Endometrium (tissue), 2 donors: ENCODE measurements around the gene ZC3H6.

ENCODE experiments used
- FAIRE-seq: peaks from 2 replicates; lab custom pipeline; 2012; peaks lifted over from hg19 to GRCh38; lab: Jason Lieb, UNC
- donor health status: control.
- donor health status: control.

Gene ZC3H6, protein sequence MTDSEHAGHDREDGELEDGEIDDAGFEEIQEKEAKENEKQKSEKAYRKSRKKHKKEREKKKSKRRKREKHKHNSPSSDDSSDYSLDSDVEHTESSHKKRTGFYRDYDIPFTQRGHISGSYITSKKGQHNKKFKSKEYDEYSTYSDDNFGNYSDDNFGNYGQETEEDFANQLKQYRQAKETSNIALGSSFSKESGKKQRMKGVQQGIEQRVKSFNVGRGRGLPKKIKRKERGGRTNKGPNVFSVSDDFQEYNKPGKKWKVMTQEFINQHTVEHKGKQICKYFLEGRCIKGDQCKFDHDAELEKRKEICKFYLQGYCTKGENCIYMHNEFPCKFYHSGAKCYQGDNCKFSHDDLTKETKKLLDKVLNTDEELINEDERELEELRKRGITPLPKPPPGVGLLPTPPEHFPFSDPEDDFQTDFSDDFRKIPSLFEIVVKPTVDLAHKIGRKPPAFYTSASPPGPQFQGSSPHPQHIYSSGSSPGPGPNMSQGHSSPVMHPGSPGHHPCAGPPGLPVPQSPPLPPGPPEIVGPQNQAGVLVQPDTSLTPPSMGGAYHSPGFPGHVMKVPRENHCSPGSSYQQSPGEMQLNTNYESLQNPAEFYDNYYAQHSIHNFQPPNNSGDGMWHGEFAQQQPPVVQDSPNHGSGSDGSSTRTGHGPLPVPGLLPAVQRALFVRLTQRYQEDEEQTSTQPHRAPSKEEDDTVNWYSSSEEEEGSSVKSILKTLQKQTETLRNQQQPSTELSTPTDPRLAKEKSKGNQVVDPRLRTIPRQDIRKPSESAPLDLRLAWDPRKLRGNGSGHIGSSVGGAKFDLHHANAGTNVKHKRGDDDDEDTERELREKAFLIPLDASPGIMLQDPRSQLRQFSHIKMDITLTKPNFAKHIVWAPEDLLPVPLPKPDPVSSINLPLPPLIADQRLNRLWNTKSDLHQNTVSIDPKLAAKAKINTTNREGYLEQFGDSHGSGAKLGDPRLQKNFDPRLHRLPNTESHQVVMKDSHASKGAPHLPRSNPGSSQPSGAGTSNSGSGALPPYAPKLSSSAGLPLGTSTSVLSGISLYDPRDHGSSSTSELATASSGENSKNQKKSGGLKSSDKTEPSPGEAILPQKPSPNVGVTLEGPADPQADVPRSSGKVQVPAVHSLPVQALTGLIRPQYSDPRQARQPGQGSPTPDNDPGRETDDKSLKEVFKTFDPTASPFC

DNA sequence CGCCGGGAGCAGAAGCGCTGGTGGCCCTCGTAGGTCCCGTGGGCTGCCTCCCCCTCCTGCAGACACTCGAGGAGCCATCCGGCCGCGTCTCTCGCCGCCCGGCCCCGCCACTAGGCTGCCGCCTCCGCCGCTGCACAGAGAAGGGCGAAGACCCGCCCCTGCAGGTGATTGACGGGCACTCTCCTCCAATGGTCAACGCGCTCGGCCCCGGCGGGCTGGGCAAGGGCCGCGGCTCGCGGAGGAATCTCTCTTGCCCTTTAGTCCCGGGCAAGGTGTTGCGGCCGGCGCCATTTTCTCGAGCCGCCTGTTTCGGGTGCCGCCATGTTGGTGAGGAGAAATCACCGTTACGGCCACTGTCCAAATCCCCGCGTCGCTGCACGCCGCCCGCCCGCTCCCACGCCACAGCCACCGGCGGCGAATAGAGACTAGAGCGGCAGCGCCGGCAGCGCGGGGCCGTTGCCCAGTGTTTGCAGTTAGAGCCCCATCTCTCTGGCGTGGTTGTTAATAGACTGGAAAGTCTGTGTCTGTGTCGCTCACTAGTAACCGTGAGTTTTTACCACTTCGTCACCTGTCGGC is at the start of gene ZC3H6:
Gene ZC3H6 (plus strand): TSS at position 287 of the 576 bp plus-strand sequence. CDS start 398 bp downstream, outside the sequence.
- FAIRE-seq, result peak; percentile 87

DNA sequence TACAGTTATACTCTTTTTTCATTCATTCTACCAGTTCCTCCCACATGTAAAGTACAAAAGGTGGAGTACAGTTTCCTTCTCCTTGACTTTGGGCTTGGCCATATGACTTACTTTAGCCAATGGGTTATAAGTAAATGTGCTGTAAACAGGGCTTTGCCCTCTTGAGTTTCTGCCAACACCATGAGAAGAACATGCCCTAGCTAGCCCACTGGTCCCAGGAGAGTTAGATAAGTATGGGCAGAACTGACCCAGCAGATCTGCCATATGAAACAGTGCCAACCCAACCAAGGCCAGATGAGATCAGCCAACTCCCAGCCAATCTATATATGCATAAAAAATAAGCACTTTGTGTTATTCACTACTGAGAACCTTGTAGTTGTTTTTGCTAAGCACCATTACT is 46.0 kb upstream of the ZC3H6 start:
- no peak for FAIRE-seq

DNA sequence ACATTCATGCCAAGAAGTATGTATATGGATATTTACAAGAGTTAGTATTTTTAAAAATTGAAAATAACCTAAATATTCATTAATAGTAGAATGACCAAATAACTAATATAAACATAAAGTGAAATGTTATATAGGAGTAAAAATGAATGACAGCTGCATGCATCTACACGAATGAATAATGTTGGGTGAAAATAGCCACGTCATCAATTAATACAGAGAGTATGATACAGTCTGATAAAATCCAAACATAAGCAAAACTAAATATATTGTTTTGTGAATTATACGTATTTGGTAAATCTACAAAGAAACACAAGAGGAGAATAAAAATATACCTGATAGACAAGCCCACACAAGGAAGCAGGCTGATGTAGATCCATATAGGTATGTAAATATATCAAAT is 45.0 kb upstream of the ZC3H6 start:
- no peak for FAIRE-seq

DNA sequence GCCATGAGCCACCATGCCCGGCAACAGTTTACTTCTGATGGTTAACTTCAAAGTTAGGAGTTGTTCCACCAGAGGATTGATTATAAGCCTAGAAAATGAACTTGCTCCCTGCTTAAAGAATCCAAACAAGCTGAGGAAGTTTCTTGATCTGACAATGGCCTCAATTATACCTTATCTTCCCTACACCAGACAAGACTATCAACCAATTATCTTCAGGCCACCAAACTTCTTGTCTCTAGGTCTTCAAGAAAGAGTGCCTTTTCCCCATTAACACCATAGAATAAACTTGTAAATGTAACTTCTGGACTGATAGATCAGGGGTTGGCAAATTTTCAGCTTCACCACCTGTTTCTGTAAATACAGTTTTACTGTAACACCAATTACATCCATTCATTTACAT is 35.5 kb upstream of the ZC3H6 start:
- FAIRE-seq, result no peak

DNA sequence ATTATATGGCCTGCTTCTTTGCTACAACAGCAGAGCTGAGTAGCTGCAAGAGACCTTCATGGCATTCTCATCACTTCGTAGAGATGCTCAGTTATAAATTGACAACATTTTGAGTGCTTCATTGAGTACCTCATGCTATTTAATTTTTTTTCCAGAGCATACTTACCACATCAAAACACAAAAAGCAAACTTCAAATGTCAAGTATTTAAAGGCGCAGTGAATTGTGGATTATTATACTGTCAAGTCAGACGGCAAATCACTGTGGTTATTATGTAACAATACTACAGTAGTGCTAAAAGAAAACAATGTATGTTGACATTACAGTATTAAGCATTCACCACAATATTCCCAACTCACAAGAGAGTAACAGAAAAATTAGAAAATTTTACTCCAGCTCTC is 33.0 kb upstream of the ZC3H6 start:
- no peak for FAIRE-seq

DNA sequence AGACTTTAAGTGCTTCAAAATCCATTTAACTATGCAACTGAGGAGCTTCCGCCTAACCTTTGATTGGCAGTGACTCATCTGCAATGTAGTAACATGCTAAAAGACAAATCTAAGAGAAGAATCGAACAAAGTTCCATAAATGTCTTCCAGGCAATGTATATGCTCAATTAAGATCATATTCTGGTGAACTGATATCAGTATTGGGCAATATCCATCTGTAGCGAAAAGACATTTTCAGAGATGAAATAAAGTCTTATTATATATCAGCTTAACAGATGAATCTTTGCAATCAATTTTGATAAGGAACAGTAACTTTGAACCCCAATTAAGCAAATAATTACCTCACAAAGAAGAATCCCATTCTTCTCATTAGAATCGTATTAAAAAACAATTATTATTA is 32.2 kb upstream of the ZC3H6 start:
- FAIRE-seq, result no peak

DNA sequence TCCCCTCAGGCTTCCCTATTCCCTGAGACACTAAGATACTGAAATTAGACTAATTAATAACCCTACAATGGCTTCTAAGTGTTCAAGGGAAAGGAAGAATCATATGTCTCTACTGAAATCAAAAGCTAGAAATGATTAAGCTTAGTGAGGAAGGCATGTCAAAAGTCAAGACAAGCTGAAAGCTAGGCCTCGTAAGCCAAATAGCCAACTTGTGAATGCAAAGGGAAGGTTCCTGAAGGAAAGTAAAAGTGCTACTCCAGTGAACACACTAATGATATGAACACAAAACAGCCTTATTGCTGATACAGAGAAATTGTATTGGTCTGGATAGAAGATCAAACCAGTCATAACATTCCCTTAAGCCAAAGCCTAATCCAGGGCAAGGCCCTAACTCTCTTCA is 30.5 kb upstream of the ZC3H6 start:
- FAIRE-seq, result no peak

DNA sequence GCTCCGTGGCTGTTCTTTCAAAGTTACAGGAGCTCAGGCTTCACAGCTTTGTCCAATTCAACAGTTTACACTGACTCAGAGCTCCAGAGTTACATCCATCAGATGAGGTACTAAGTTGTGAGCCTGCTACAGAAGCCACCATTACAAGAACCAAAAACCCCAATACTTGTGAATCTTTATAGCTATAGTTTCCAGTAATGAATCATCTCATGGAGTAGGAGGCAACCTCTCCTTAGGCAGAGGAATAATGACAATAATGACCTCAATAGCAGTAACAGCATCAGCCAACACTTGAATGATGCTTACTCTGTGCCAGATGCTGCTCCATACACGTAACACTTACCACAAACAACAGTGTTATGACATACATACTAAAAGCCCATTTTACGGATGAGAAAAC is 24.1 kb upstream of the ZC3H6 start:
- no peak for FAIRE-seq

DNA sequence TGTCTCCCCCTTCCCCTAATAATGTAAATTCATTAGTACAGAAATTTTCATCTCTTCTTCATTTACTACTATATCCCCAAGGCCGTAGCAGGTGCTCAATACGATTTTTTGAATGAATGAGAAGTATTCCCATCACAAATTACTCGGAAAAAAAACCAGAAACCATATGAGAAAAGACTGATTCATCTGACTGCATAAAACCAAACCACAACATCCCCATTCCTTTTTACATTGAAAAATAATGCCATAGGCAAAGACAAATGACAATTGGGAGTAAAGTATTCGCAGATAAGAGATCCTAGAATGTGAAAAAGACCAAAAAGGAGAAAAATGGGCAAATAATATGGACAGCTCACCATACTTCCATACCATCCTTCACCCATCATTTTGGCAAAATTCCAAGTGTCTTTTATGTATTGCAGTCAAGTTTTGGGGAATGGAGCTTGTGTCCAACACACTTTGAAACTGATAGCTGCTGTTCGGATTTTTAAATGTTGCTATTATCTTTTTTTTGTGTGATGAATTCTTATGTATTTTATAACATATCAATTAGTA is 22.1 kb upstream of the ZC3H6 start:
- no peak for FAIRE-seq

DNA sequence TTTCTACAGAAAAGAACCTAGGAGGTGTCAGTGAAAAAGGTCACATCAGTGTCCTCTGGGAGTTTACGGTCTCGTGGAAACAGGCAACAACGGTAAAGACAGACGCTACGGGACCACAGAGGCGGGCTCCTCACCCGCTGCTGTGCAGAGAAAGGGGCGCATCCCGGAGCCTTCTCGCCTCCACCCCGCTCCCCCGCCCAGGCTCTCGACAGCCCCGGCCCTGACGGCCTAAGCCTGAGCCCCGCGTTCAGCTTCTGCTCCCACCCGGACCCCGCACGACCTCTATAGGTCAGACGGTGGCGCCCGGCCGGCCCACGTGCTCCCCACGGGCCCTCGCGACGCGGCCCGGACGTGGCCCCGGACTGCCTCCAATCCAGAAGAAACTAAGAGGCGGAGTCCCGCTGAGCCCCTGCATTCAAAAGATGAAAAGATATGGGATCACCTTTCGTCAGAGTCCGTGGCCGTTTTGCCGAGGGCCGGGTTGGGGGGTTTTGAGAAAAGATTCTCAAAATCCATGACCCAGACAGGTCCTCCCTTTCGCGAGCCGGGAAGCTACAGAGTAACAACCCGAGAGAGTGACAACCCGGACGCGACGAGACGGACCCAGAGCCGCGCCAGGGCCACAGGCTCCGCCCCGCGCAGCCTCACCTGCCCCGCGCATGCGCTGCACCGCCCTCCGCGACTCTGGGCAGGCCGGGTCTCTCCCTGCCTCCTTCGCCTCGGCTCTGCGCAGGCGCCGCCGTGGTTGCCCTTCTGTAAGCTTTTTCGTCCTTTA is 20.7 kb upstream of the ZC3H6 start, which contains the start of gene ZC3H8:
Gene ZC3H8 (minus strand): TSS at position 577 of the 775 bp plus-strand sequence. CDS start 61 bp downstream, at position 516.
- FAIRE-seq, result no peak

DNA sequence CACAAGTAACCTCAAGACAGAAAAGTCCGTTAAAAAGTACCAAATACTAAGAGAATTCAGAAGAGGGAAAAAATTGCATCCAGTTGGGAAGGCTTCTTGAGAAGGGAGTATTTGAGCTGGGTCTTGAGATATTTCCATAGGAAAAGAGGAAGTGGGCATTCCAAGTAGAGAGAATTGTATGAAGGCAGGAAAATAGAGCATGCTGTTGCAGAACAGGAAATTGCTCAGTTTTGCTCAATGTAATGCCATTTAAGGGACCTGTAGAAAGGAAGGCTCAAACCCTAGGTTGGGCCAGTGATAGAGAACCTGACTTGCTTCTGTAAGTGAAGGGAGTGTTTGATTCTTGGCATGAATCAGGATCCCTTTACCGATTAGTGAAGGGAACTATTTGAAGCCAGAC is 19.5 kb upstream of the ZC3H6 start:
- no peak for FAIRE-seq

DNA sequence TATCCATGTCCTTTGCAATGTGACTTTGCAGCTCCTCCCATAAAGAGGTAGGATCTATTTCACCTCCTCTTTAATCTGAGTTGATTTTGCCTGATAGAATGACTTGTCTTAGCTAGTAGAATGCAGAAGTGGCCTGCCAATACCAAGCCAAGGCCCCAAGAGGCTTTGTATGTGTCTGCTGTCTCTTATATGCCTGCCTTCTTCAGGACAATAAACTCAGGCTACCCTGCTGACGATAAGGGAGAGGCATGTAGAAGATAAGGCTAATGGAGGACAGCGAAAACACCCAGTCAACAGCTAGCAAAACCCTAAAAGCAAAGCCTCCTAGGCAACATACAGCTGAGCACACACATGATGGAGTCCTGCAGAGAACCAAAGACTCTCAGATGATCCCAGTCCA is 18.7 kb upstream of the ZC3H6 start:
- FAIRE-seq, result no peak

DNA sequence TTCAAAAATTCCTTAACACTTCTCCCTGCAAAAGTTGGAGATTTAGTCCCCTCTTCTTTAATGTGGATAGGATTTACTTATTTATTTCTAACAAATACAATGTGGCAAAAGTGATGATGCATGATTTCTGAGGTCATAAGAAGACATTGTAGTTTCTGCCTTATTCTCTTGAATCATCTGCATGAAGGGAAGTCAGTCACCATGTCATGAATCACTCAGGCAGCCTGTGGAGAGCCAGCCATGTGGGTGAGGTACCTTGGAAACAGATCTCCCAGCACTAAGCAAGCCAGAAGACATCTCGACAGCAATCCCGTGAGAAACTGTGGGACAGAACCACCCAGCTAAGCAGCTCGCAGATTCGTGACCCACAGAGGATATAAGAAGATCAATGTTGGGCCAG is 17.8 kb upstream of the ZC3H6 start:
- FAIRE-seq, result no peak

DNA sequence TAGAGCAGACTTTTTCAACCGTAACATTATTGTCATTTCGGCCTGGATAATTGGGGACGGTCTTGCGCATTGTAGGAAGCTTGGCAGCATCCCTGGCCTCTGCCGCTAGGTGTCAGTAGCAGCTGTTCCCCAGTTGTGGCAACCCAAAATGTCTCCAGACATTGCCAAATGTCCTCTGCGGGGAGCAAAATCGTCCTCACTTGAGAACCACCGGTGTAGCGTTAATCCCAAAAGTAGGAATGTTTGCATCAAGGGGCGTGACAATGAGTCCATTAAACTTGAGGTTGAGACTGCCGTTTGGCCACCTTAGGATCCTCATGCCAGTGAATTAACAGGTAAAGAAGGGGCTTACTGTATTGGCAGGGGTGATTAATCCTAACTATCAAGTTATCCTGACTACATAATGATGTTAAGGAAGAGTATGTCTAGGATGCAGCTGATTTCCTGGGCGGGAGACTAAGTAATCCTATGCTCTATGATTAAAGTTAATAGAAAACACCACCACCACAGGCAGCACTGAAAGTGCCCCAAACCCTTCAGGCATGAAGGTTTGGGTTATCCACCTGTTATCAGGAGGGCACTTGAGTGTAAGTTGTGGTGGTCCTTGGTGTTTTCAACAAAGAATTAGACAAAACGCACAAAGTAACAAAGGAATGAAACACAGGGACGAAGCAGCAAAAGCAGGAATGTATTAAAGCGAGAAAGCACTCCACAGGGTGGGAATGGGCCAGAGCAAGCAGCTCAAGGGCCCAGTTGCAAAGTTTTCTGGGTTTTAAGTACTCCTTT is 15.7 kb upstream of the ZC3H6 start:
- FAIRE-seq, result peak; percentile 45

DNA sequence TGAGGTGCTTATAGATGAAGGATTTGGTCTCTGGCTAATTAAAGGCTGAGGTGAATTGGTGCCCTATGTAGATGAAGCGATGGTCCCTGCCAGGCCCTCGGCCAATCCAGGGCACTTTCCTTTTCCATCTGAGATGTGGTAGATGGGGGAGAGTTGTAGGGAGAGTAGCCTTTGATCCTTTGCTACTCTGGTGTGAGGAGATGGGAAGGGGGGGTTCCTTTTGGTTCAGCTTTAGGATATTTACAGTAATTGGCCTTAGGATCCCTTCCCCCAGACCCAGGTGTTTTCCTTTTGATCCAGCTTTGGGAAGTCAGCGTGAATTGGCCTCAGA is 15.1 kb upstream of the ZC3H6 start:
- FAIRE-seq, result no peak

DNA sequence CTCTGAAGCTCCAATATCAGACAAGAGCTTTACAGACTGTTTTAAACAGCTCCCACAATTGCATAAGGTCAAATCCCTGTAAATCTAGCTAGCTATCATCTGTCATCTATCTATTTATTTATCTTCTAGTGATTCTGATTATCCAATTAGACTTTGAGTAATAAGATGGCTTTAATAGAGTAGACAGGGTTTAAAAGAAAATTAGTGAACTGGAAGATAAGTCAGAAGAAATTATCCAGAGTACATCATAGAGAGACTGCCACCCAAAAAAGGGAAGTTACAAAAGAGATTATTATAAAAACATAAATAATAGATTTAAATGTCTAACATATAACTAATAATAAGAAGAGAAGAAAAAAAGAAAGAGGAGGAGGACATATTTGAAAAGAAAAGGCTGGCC is 12.5 kb upstream of the ZC3H6 start:
- no peak for FAIRE-seq

DNA sequence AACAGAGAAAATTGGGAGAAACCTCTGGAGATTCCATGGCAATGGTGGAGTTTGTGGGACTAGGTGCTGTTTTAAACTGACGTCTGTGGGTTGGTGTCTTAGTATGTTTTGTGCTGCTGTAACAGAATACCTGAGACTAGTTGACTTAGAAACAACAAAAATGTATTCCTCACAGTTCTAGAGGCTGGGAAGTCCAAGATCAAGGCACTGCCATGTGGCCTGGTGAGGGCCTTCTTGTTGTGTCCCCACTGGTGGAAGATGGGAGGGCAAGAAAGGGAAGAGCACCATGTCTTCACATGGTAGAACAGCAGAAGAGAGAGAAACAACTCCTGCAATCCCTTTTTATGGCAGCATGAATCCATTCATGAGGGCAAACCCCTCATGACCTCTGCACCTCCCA is 6.8 kb upstream of the ZC3H6 start:
- FAIRE-seq, result no peak

DNA sequence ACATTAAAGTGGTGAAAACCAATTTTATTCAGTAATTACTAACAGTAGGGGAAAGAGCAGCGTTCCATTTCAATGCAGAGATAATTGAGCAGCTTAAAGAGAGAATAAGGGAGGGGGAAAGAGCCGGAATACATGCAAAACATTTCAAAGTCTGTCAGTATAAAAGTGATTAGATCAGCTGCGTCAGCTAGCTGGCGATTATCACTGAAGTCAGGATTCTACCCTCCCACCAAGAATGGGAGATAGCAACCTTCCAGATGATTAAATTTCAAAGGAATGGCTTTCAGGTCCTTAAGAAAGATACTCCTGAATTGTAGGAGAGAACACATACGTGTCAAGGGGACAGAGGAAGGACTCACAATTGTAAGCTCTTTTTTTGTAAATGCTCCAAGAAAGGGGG is 2.7 kb upstream of the ZC3H6 start:
- no peak for FAIRE-seq

DNA sequence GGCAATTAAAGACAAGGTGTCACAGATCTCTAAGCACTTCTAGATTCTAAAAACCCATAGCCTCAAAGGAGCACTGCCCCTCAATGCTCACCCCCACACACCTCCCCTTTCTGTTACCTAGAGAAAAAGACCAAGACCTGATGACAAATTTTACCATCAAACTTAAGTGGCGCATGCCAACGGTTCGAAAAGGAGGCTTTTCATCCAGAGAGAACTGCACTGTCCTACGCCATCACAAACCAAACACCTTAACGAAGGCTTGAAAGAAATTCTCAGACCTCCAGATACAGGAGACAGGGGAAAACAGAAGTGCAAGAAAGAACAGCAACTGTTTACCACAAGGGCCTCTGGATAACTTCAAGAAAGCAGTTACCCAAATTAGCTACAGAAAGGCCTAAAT is 2.0 kb upstream of the ZC3H6 start:
- no peak for FAIRE-seq
